ENCODE results near the gene ATP1A2.

GRCh38 chr1:160112357-160112756 is 3.2 kb upstream of the ATP1A2 start:
- TF ChIP-seq, protein P1, sequence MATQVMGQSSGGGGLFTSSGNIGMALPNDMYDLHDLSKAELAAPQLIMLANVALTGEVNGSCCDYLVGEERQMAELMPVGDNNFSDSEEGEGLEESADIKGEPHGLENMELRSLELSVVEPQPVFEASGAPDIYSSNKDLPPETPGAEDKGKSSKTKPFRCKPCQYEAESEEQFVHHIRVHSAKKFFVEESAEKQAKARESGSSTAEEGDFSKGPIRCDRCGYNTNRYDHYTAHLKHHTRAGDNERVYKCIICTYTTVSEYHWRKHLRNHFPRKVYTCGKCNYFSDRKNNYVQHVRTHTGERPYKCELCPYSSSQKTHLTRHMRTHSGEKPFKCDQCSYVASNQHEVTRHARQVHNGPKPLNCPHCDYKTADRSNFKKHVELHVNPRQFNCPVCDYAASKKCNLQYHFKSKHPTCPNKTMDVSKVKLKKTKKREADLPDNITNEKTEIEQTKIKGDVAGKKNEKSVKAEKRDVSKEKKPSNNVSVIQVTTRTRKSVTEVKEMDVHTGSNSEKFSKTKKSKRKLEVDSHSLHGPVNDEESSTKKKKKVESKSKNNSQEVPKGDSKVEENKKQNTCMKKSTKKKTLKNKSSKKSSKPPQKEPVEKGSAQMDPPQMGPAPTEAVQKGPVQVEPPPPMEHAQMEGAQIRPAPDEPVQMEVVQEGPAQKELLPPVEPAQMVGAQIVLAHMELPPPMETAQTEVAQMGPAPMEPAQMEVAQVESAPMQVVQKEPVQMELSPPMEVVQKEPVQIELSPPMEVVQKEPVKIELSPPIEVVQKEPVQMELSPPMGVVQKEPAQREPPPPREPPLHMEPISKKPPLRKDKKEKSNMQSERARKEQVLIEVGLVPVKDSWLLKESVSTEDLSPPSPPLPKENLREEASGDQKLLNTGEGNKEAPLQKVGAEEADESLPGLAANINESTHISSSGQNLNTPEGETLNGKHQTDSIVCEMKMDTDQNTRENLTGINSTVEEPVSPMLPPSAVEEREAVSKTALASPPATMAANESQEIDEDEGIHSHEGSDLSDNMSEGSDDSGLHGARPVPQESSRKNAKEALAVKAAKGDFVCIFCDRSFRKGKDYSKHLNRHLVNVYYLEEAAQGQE (IDR thresholded peaks at IDR 0.05; ENCODE audit: unreplicated experiment), result no peak
- TF ChIP-seq JUNB (IDR thresholded peaks at IDR 0.05; ENCODE audit: unreplicated experiment), result no peak
